IPS DF 19.7 (cell line): ENCODE results near the gene PTPRM.

Experiments used
- DNase-seq: peaks from one replicate; pipeline ENCODE4 v3.0.0-alpha.2; 2013; ENCODE audit warnings: low read depth, low spot score

PTPRM gene

DNA sequence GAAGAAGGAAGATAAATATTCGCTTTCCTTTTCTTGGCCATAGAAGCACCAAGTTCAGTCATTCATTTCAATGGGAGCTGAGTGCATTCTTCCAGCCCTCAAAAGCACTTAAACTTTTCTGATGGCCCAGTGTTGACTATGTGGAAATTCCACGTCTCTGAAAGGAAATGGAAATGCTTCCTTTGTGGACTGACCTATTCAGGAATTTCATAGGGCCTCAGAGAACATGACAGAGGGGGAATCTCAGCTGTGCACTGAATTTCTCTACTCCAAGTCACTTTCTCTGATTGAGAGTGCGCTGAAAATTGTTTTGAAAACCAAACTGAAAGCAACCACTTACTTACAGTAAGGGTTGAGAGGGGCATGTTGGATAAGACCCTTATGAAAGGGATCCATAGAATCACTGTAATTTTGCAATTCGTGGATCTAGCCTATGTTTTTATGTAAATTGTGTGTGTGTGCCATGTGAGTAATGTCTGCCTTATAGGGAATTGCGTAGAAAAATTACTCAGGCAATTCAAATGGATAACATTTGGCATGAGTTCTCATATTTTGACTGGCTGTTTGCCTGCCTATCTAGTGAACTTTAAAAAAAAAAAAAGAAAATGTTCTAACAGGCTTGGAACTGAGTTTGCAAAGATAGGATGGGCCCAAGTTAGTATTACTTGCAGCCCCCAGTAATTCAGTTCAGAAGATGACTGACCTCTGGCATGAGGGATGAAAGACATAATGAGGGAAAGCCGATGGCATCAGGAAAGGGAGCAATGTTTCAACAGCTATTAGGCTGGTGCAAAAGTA lies 437.0 kb downstream of the PTPRM start:
- no peak for DNase-seq

DNA sequence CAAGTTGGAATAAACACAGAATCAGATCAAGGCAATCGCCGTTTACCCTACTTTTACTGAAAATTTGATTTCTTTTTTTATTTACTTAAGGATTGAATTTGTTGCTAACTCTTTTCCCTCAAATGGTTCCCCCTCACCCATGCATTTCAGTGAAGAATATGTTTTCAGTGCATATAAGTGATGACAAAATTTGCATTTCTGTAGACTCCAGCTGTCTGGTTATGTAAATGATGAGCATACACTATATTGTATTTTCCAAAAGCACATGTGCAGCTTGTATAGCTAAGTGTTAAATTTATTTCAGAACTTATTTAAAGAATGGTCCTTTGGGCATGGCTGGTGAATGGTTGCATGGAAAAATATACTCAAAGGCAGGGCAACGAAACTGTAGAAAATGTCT lies 437.7 kb downstream of the PTPRM start:
- no peak for DNase-seq

DNA sequence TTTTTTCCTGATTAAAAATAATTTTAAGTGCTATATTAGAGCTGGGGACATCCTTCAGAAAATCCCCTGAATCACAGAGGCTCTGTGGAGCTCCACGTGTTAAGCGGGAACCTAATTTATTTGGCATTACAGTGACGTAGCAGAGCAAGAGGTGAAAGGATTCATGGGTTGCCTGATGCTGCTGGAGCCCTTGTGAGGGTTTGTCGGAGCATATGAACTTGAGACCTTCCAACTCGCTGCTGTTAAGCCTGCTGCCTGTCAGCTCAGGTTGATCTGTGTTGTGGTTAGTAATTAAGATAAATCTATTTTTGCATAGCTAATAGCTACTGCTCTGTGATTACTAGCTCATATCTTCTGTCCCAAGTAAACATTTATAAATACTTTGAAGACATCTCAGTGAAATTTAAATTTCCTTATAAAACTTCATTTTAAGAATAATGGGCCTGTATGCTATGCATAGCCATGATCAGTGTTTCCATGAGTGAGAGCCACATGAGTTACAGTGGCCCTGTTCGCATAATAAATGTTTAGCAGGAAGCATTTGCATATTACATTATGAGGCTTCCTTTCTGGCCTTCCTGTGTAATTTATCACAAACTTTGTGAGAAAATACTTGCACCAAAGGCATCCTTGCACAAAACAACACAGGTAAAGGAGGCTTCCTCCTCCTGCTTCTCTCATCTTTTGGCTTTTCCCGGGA lies 438.9 kb downstream of the PTPRM start:
- DNase-seq, result no peak

DNA sequence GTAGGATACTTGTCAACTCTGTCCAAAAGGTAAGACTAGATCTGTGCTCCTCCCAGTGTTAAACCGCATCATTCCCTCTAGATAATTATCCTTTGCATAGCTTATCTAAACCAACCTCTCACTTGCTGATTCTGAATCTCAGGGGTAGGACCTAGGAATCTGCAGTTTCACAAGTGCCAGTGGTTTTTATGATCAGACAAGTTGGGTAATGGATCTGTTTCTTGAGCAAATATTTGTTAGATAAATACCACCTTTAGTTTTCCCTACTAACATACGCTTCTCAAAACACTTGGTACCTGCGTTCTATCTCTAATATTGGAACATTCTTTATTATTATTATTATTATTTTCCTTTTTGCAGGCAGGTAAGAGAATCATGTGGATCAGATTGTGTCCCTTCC lies 439.9 kb downstream of the PTPRM start:
- DNase-seq, result no peak

DNA sequence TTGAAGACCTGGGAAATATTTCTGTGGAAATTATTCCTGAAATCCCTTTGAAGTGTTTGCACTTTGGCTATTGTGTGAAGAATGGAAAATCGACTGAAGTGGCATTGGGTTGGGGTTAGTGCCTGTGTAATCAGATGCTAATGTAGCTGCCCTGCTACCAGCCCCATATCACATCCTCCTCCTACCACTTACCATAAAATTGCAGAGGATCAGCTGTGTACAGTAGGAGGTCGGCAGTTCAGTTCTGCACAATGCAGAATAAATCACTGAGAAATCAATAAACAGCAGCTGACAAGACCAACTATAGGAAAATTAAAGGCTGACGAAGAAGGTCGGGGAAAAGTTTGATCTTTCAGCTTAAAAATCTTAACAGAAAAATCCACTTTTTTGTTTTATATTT lies 440.9 kb downstream of the PTPRM start:
- no peak for DNase-seq

- DNase-seq, result no peak
These were observed 444.2 kb downstream of the PTPRM start for GRCh38 chr18:8011361-8011760.

- DNase-seq, result no peak
These were observed 444.8 kb downstream of the PTPRM start for GRCh38 chr18:8011906-8012305.

DNA sequence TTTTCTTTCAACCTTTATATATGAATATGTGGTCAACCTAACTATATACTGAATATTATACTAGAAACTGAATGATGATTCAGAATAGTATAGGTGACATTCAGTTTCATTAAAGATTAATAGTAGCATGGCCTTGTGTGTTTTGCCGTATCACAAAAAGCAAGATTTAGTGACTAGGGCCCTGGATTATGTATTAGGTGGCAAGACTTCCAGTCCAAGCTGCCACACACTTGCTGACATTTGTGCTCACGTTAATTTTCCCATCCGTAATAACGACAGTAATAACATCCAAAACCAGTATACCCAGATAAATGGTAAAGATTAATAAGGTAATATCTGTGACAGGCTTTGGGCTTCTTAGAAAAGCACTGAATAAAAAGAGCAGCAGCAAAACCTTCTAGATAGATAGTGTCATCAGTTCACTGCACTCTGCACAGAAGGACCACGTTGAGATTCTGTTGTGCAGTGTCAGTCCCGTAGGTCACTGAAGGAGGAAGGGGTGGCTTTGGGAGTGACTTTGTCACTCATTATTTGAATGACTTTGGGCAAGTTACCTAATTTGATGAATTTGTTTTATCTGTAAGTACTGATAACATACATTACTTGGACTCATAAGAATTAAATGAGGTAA lies 451.7 kb downstream of the PTPRM start:
- DNase-seq, result no peak

DNA sequence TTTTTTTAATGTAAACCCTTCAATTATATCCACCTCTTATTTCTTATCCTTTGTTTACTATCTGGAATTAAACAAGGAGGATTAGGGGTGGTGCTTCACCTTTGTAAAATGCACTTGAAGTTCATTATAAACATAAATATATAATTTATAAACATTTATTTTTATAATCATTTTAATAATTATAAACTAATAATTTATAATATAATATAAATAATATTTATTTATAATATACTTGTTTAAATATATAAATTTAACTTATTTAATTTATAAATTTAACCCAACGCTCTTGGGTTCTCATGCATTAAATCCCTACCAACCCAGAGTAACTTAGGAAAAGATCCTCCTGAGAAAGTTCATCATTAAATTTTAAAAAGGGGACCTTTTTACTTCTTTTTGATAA lies 452.5 kb downstream of the PTPRM start:
- no peak for DNase-seq

DNA sequence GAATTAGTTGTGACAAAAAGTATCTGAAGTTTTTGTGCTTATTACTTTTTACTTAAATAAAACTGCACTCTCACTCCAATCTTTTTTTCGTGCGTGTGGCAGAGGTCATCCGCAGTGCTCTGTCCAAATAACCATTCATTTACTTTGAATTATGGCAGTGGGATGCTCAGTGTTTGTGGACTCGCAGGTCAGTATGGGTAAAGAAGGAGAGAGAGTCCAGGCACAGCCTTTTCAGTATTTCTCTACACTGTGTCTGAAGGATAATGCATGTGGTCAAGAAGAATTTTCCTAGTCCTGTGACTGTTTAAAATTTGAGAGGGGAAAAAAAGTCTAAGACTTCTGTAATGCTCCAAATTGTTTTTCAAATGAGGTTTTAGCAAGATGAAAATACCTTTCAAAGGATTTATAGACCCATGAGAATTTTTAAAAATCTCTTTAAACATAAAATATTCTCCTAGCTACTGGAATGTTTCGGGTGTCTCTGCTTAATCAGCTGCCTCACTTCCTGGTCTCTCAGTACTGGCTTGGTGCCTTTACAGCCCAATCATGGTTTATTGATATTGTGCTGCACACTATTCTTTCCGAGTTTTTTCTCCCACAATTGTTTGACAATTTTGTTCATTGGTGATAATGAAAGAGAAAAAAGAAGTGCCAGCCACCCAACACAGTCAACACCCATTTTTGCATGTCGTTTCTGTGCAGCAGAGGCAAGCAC lies 453.2 kb downstream of the PTPRM start:
- no peak for DNase-seq

- DNase-seq, result no peak
These were observed 461.9 kb downstream of the PTPRM start for GRCh38 chr18:8029061-8029460.

DNA sequence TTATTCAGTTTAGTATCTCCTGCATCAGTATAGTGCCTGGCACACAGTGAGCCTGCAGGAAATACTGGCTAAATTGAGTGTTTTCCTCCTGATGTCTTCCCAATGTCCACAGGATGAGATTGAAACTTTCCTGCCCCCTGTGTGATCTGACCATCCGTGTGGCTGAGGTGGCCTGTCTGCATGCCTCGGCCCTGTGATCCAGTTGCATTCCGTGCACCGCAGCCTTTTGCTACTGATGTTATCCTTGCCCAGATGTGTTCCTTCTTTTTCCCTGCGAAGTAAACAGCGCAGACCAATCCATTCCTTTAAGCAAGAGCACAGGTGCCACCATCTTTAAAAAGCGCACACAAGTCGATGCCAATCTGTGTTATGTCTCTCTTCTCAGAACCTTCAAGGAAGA lies 462.6 kb downstream of the PTPRM start:
- no peak for DNase-seq

- no peak for DNase-seq
These were observed 463.1 kb downstream of the PTPRM start for GRCh38 chr18:8030201-8030600.

- DNase-seq, result no peak
These were observed 464.4 kb downstream of the PTPRM start for GRCh38 chr18:8031496-8031895.

- DNase-seq, result no peak
These were observed 467.6 kb downstream of the PTPRM start for GRCh38 chr18:8034674-8035073.

- DNase-seq, result no peak
These were observed 469.4 kb downstream of the PTPRM start for GRCh38 chr18:8036551-8036950.

DNA sequence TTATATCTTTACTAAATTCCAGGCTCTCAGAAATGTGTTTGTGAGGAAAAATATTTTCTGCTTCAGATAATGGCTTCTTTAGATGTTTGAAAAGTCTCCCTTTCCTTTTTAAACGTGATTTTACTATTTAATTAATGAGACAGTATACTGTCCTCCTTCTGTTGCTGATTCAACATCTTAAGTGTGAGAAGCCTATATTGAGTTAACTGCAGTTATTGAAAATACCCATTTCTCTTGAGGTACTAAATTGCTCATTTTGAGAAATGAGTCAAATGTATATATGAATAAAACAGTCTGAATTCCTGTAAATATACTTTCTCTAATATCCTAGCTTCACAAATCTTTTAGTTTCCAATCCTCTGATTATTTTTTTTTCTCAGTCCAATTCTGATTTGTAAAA lies 470.2 kb downstream of the PTPRM start:
- no peak for DNase-seq

DNA sequence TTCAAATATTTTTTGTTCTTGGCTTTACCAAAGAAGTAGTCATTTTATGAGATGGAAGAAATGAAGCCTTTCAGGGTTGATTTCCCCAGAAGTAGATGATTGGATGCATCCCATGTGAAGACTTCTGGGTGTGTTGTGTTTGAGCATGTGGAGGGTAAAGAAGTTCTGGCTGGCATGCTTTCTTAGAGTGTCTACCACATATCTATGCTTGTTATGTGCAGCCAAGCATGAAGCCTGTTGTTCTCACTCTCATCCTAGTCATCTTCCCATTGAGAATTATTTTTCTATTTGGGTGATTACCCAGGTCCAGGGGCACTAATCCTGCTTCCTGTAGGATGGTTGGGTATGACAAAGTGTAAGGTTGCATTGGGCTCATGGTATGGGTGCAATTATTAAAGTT lies 472.9 kb downstream of the PTPRM start:
- no peak for DNase-seq

DNA sequence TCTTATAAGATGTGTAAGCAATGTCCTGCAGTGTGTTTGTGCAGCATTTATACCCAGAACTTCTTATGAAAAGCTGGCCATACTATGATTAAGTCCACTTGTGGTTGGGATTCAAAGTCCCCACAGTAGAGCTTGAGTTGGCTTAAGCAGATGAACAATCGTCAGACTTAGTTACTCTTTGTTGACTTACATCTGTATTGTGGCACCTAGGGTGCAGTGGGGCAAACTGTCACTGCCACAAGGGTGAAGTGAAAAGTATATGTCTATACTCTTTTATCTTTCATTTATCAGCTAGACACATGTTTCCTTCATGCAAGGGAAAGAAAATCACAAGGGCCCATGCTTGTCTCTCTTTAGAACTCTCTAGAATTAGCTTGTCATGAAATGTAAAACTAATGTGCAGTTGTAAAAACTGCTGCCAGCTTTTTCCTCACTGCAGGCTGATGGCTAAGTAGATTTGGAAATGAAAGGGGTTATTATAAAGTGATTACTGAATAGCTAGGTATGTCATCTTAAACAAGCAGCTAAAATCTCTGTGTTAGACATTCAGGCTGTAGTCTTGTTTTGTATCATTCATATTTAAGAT lies 474.5 kb downstream of the PTPRM start:
- no peak for DNase-seq

GRCh38 chr18:8044004-8044403 lies 476.9 kb downstream of the PTPRM start:
- DNase-seq, result no peak

DNA sequence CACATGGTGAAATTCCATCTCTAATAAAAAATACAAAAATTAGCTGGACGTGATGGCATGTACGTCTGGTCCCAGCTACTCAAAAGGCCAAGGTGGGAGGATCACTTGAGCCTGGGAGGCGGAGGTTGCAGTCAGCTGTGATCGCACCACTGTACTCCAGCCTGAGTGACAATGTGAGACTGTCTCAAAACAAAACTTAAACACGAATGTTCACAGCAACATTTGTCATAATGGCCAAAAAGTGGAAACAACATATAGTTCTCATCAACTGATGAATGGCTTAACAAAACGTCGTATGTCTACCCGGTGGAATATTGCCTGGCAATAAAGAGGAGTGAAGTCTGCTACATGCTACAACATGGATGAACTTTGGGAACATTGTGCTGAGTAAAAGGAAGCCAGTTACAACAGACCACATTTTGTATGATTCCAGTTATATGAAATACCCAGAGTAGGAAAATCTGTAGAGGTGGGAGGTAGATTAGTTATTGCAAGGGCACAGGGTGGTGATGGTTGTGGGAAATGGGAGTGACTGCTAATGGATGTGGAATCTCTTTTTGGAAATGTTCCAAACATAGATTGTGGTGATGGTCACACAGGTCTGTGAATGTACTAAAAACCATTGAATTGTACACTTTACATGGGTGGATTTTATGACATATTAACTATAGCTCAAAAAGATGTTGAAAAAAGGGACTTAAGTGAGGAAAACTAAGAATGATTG lies 478.2 kb downstream of the PTPRM start:
- DNase-seq, result no peak
